RKO (cell line): Measurements from ENCODE around the gene PLXNB2.
"Not testable (repeated sequence)": the region's sequence is repeated elsewhere in the genome, so short reads cannot be mapped to it uniquely, and the experiment has no call there.

Experiments
- DNase-seq: peaks from one replicate; pipeline ENCODE4 v3.0.0-alpha.2; 2016; ENCODE audit warnings: low spot score

Gene PLXNB2, protein sequence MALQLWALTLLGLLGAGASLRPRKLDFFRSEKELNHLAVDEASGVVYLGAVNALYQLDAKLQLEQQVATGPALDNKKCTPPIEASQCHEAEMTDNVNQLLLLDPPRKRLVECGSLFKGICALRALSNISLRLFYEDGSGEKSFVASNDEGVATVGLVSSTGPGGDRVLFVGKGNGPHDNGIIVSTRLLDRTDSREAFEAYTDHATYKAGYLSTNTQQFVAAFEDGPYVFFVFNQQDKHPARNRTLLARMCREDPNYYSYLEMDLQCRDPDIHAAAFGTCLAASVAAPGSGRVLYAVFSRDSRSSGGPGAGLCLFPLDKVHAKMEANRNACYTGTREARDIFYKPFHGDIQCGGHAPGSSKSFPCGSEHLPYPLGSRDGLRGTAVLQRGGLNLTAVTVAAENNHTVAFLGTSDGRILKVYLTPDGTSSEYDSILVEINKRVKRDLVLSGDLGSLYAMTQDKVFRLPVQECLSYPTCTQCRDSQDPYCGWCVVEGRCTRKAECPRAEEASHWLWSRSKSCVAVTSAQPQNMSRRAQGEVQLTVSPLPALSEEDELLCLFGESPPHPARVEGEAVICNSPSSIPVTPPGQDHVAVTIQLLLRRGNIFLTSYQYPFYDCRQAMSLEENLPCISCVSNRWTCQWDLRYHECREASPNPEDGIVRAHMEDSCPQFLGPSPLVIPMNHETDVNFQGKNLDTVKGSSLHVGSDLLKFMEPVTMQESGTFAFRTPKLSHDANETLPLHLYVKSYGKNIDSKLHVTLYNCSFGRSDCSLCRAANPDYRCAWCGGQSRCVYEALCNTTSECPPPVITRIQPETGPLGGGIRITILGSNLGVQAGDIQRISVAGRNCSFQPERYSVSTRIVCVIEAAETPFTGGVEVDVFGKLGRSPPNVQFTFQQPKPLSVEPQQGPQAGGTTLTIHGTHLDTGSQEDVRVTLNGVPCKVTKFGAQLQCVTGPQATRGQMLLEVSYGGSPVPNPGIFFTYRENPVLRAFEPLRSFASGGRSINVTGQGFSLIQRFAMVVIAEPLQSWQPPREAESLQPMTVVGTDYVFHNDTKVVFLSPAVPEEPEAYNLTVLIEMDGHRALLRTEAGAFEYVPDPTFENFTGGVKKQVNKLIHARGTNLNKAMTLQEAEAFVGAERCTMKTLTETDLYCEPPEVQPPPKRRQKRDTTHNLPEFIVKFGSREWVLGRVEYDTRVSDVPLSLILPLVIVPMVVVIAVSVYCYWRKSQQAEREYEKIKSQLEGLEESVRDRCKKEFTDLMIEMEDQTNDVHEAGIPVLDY (N-terminal part only)

DNA sequence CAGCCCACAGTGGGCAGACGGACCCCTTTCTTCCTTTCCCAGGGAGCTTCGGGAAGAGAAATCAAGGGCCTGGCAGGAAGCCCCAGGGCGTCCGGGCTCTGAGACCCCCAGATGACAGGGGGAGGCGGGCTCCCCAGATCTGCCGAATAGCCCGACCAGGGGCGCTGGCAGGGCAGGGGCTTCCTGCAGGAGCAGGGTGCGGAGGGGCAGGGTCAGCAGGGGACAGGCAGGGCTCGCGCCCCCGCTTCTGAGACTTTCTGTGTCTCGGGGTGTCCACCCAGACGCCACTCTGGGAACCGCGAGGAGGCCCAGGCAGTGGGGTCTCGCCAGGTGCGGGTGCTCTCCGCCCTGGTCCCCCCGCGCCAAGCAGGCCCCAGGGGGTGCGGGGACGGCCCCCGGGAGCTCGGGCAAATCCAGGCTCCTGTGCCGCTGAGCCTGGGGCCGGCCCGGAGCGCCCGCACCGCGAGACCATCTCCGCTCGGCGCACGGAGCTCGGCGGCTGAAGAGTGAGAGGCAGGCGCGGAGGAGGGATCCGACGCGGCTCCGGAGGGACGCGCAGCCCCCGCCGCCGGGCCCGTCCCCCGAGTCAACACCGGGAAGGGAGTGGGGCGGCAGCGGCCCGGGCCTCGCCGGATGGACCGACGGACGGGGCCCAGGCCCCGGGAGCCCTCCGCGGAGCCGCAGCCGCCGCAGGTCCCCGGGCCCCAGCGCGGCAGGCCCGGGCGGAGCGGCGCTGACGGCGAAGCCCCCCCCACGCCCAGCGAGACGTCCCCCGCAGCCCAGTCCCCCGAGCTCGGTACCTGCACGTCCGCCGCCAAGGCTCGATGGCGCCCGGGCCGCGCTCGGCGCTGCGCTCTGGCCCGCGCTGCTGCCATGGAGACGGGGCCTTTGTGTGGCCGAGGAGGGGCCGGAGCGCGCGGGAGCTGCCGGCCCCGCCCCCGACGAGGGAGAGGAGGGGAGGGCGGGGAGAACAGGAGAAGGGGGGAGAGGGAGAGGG lies at the start of gene PLXNB2:
Gene PLXNB2 (minus strand): TSS at position 894 of the 997 bp plus-strand sequence. CDS start 17,062 bp downstream, outside the sequence.
- DNase-seq = peak; percentile 84

DNA sequence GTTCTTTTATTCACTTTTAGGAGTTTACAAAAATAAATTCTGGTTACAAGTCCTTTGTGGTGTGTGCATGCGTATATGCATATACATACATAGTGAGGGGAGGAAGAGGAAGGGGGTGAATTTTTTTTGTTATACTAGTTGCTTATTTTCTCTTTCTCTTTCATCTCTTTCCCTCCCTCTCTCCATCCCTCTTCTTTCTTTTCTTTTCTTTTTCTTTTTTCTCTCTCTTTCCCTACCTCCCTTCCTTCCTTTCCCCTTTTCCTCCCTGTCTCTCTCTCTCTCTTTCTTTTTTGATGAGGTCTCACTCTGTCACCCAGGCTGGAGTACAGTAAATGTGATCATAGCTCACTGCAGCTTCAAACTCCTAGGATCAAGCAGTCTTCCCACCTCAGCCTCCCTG lies 49.8 kb upstream of the PLXNB2 start:
- DNase-seq = no peak

DNA sequence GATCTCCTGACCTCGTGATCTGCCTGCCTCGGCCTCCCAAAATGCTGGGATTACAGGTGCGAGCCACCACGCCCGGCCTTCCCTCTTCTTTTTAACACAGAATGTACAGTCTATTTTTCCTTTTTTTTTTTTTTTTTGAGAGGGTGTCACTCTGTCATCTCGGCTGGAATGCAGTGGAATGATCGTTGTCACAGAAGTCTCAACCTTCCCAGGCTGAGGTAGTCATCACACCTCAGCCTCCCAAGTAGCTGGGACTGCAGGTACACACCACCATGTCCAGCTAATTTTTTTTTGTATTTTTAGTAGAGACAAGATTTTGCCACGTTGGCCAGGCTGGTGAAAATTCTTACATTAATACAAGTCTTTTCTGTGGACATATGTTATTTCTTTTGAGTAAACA lies 48.7 kb upstream of the PLXNB2 start:
- no peak for DNase-seq

DNA sequence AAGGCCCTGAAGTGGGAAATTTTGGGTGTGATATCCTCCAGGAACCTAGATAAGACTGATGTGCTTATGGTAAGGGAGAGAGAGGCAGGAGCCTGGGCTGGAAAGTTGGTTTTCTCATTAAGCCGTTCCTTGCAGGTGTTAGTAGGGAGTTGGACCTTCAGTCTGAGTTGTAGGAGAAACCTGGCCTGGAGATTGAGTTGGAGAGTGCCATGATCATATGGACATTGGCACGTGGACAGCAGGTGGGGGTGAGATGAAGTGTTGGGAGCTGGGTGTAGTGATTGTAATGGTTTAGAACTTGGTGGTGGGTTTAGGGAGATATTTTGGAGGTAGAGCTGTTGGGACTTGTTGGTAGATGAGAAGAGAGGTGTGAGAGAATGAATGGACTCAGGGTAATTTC lies 40.6 kb upstream of the PLXNB2 start:
- DNase-seq = no peak

DNA sequence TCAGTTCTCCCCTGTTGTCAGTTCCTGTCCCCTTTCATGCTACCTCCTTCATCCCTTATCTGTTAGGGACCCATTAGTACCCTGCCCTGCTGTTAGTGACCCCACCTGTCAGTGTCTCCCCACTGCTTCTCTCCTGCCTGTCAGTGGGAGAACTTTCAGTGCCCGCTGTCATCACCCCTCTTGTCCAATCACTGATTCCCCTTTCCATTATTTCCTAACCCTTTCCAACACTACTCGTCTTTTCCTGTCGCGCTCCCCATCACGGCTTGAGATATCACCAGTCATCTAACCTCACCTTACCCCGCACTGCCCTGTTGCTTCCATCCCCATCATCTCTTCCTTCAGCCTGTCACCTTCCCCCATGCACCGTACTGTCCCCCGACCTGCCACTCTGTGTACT lies 39.7 kb upstream of the PLXNB2 start:
- no peak for DNase-seq

DNA sequence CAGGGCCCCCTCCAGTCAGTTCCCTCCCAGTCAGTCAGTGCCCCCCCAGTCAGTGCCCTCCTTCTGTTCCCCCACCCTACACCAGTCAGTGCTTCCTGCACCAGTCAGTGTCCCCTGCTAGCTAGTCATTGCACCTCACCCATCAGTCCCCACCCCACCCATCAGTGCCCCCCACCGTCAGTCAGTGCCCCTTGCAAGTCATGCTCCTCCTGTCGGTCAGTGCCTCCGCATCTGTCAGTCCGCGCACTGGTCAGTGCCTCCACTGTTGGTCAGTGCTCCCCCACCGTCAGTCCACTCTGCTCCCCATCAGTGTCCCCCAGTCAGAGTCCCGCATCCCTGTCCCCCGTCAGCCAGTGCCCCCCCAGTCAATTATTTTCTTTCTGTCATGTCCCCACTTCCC lies 39.0 kb upstream of the PLXNB2 start:
- no peak for DNase-seq

DNA sequence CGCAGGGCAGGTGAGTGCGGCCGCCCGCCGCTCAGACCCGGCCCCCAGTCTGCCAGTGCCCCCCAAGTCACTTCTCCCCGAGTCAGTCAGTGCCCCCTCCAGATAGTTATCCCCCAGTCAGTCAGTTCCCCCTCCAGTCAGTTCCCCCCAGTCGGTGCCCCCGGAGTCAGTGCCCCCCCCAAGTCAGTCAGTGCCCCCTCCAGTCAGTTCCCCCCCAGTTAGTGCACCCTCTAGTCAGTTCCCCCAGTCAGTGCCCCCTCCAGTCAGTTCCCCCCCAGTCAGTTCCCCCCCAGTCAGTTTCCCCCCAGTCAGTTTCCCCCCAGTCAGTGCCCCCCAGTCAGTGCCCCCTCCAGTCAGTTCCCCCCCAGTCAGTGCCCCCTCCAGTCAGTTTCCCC lies 36.1 kb upstream of the PLXNB2 start:
- DNase-seq = no peak

DNA sequence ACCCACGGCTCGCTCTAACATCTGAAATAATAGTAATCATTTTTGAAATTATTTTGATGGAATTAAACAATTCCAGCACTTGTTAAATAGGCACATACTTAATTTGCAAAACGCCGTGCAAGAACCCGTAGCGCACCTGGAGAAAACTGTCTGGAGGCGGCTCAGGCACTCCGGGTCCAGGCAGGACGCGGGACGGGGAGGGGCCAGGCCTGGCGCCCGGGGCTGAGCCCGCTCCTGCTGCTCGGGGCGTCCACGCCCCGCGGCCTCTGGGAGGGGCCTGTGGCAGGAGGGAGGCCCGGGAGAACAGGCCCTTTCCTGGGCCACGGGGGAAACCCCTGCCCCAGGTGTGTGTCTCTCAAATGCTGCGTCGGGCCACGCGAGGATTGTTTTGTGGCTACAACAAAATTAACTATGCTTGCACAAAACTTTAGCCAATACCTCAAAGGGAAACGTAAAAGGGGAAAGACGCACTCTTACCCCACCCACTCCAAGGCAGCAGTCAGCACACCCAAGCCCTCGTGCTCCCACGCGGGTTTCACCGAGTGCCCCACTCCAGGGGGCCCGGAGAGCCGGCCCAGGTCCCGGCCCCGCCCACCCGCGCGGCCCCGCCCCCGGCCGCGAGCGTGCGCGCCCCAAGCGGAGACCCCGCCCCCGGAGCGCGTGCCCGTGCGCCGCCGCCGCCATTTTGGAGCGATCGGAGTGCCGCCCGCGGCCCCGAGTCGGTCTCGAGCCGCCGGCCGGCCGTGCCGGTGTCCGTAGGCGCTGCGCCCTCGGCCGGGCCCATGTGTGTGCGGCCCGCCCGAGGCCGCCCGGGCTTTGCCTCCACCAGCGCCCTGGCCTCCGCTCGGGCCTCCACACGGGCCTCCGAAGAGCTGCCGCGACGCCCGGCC lies 35.5 kb upstream of the PLXNB2 start, which contains the start of gene PPP6R2:
Gene PPP6R2 (plus strand): TSS at position 677 of the 890 bp plus-strand sequence. CDS start 50,582 bp downstream, outside the sequence.
- peak; percentile 73 for DNase-seq

DNA sequence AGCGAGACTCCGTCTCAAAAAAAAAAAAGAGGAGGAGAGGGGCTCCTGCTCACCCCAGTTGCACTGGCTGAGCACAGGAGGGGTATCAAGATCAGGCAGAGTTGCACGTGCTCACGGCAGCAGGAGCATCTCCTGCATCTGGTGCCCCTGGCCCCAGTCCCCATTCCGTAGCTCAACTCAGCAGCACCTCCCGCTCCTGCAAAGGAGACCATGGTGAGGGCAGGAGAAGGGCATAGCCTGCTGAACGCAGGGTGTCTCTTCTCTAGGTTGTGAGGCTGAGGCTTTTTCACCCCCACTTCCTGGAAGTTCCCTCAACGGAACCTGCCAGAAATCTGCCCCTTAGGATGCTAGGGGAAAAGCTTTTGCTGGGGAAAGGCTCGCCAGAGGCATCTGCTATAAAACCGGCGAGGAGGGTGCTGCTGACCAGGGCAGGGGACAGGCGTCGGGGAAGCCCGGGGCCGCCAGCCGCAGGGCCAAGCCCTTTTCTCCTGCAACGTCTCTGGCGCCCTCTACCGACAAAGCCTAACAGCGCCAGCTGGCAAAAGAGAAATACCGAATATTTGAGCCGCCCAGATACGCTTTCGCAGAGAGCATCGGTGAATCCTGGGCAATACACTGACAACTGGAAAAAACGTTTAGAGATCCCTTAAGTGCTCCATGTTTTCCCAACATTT lies 34.7 kb upstream of the PLXNB2 start:
- DNase-seq = peak; percentile 91

DNA sequence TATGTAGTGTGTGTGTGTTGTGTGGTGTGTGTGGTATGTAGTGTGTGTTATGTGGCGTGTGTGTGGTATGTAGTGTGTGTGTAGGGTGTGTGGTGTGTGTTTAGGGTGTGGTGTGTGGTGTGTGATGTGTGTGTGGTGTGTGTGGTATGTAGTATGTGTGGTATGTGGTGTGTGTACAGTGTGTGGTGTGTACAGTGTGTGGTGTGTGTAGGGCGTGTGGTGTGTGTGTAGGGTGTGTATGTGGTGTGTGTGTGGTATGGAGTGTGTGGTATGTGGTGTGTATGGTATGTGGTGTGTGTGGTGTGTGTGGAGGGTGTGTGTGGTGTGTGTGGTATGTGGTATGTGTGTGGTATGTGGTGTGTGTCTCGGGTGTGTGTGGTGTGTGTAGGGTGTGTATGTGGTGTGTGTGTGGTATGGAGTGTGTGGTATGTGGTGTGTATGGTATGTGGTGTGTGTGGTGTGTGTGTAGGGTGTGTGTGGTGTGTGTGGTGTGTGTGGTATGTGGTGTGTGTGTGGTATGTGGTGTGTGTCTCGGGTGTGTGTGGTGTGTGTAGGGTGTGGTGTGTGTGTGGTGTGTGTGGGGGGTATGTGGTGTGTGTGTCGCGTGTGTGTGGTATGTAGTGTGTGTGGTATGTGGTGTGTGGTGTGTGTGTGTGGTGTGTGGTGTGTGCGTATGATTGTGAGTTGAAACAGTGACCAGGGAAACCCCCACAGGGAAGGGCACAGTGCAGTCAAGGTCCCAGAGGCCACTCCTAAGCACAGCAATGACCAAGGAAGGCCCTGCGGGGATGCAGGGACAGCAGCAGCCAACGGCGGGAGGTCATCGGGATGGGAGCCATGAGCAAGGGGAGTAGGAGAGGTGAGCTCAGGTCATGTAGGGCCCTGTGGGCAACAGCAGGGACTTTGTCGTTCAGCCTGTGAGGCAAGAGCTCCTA lies 32.8 kb upstream of the PLXNB2 start:
- peak; percentile 46 for DNase-seq

DNA sequence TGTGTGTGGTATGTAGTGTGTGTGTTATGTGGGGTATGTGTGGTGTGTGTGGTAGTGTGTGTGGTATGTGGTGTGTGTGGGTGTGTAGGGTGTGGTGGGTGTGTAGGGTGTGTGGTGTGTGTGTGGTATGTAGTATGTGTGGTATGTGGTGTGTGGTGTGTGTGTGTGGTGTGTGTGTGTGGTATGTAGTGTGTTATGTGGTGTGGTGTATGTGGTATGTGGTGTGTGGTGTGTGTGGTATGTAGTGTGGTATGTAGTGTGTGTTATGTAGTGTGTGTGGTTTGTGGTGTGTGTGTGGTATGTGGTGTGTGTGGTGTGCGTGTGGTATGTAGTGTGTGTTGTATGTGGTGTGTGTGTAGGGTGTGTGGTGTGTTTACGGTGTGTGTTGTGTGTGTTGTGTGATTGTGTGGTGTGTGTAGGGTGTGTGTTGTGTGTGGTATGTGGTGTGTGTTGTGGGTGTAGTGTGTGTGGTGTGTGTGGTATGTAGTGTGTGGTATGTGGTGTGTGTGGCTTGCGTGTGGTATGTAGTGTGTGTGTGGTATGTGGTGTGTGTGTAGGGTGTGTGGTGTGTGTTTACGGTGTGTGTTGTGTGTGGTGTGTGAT lies 31.5 kb upstream of the PLXNB2 start:
- DNase-seq = no peak

DNA sequence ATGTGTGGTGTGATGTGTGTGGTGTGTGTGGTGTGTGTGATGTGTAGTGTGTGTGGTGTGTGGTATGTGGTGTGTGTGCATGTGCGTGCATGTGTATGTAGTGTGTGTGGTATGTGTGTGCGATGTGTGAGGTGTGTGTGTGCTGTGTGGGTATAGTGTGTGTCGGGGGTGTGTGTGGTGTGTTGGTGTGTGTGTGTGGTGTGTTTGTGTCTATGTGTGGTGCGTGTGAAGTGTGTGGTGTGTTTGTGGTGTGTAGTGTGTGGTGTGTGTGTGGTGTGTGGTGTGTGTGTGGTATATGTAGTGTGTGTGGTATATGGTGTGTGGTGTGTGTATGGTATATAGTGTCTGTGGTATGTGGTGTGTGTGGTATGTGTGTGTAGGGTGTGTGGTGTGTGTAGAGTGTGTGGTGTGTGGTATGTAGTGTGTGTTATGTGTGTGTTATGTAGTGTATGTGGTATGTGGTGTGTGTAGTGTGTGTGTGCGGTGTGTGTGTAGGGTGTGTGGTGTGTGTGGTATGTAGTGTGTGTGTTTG lies 30.7 kb upstream of the PLXNB2 start:
- no peak for DNase-seq

DNA sequence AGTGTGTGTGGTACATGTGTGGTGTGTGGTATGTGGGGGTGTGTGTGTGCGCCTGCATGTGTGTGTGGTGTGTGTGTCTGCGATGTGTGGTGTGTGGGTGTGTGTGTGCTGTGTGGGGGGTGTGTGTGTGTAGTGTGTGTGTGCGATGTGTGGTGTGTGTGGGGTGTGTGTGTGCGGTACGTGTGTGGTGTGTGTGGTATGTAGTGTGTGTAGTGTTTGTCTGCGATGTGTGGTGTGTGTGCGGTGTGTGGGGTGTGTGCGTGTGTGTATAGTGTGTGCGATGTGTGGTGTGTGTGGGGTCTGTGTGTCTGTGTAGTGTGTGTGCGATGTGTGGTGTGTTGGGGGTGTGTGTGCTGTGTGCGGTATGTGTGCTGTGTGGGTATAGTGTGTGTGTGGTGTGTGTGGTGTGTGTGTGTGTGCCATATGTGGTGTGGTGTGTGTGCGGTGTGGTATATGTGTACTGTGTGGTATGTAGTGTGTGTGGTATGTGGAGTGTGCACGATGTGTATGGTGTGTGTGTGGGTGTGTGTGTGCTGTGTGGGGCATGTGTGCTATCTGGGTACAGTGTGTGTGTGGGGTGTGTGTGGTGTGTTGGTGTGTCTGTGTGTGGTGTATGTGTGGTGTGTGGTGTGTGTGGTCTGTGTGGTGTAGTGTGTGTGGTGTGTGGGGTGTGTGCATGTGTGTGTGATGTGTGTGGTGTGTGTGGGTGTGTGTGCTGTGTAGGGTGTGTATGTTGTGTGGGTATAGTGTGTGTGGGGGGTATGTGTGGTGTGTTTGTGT lies 30.0 kb upstream of the PLXNB2 start:
- DNase-seq = no peak

DNA sequence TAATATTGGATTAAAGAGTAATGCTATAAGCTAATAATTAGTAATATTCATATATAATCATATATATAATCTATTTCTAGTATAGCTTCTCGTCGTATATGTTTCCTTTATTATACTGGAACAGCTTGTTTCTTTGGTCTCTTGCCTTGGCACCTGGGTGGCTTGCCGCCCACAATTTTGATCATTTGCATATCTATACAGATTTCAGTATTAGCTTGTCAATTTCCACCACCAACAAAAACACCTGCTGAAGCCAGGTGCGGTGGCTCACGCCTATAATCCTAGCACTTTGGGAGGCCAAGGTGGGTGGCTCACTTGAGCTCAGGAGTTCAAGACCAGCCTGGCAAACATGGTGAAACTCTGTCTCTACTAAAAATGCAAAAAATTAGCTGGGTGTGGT lies 27.0 kb upstream of the PLXNB2 start:
- not testable (repeated sequence) for DNase-seq

DNA sequence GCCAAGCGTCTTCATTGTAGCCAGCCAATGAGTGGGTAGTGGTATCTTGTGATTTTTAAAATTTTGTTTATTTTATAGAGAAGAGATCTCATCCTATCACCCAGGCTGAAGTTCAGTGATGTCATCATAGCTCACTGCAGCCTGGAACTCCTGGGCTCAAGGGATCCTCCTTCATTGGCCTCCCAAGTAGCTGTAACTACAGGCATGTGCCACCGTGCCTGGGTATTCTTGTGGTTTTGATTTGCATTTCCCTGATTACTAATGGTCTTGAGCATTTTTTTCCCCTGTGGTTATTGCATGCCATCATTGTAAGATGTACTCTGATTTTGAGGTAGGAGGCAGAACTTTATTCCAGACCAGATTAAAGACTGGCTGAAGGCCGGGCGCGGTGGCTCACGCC lies 21.8 kb upstream of the PLXNB2 start:
- peak; percentile 54 for DNase-seq

DNA sequence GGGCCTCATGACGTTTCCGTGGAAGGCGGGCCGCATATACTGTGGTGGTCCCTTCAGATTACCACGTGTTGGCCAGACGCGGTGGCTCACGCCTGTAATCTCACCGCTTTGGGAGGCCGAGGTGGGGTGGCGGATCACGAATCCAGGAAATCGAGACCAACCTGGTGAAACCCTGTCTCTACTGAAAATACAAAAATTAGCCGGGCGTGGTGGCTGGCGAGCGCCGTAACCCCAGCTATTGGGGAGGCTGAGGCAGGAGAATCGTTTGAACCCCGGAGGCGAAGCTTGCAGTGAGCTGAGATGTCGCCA lies 20.2 kb upstream of the PLXNB2 start:
- no peak for DNase-seq
